MCF 10A (cell line): ENCODE results near the gene PPP1R14D. TPM values are rescaled to one million over a fixed set of nuclear protein-coding genes. Genes with fewer than 3 reads are reported as not detected.
A peak's percentile ranks its signal among the peaks of the same experiment; 100 is the strongest.

ENCODE experiments used
- BruUV-seq: library from RNA; stranded (reverse); fragments of 400-500 nt; replicated peaks from 2 replicates; lab custom pipeline; 2021; lab: Mats Ljungman, UMichigan
- CTCF ChIA-PET: fragments of 300-600 bp; sonication (Branson Sonifier 250); formaldehyde crosslinking; extraction: SDS; loops from one replicate; lab custom pipeline; 2021; ENCODE audit warnings: antibody characterized with exemption, inconsistent platforms; lab: Yijun Ruan, JAX
- POLR2A ChIA-PET: fragments of 300-600, 350-650 bp; sonication (Branson Sonifier 250); formaldehyde crosslinking; extraction: SDS; loops from one replicate; lab custom pipeline; 2020; ENCODE audit warnings: antibody characterized with exemption, inconsistent platforms; lab: Yijun Ruan, JAX
- DNase-seq: peaks from one replicate; pipeline ENCODE4 v3.0.0-alpha.2; 2018; ENCODE audit not compliant: unreplicated experiment
- H3K27ac Mint-ChIP-seq: one replicate; pipeline ENCODE4 v1.8.0; 2022; ENCODE audit warnings: mild to moderate bottlenecking, low read depth, mixed read lengths; ENCODE audit not compliant: unreplicated experiment
- H3K27me3 Mint-ChIP-seq: one replicate; pipeline ENCODE4 v1.8.0; 2022; ENCODE audit warnings: mixed read lengths; ENCODE audit not compliant: insufficient read depth, unreplicated experiment
- H3K36me3 Mint-ChIP-seq: one replicate; pipeline ENCODE4 v1.8.0; 2022; ENCODE audit warnings: mild to moderate bottlenecking, moderate library complexity, mixed read lengths; ENCODE audit not compliant: insufficient read depth, unreplicated experiment
- H3K4me1 Mint-ChIP-seq: one replicate; pipeline ENCODE4 v1.8.0; 2022; ENCODE audit warnings: mixed read lengths; ENCODE audit not compliant: insufficient read depth, unreplicated experiment
- H3K4me3 Mint-ChIP-seq: one replicate; pipeline ENCODE4 v1.8.0; 2022; ENCODE audit warnings: mild to moderate bottlenecking, moderate library complexity, mixed read lengths; ENCODE audit not compliant: unreplicated experiment
- H3K9me3 Mint-ChIP-seq: one replicate; pipeline ENCODE4 v1.8.0; 2022; ENCODE audit warnings: mixed read lengths; ENCODE audit not compliant: unreplicated experiment
- CTCF ChIP-seq: fragments of 200-600 bp; IDR thresholded peaks from one replicate; pipeline ENCODE4 v1.8.0; 2022; ENCODE audit warnings: antibody characterized with exemption, mild to moderate bottlenecking; ENCODE audit not compliant: unreplicated experiment
- intact Hi-C: fragments of 100-400 bp; cut with micrococcal nuclease; formaldehyde crosslinking; loops from 2 replicates; pipeline ENCODE4 v1.14.1; 2022
- total RNA-seq: library from RNA; stranded (reverse); gene quantifications from 2 replicates; pipeline ENCODE4 v1.2.3, GENCODE V29; 2022

Gene PPP1R14D
- total RNA-seq, 1 experiment from 2014 or later = not detected

DNA sequence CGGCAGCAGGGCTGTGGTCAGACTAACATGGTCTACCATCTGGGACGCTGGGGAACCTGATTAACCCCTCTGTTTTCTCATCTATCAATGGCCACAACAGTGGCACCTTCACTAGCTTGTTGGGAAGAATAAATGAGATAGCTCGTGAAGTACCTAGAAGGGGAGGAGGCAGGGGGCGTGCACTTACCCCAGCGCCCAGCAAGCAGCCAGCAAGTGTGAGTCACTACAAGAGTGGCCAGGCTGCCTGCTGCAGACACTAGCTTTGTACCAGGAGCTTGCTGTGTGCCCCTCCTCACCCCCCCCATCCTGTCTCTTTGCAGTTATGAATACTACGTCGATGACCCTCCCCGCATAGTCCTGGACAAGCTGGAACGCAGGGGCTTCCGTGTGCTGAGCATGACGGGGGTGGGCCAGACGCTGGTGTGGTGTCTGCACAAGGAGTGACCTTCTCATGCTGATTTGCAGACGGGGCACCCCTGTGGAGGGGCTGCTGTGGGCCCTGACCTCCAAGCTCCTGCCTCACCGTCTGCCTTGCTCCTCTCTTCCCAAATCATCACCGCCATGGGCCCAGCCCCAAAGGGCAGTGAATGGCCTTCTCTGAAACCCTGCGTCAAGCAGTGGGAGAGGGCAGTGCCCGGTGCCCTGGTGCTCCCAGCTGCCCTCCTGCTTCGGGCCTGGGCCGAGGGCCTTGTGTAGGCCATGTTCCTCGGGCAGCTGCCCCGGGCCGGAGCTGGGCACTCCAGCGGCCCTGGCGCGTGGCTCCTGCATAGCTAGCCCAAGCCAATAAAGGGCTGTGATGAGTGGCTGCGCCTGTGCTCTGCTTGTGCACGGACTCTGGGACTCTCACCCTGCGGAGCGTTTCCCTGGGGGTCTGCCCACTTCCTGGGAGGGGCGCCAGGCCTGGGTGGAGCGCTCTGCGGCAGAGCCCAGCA is 61.3 kb downstream of the PPP1R14D start:
- BruUV-seq = no TSS peak
- TF ChIP-seq CTCF = no peak
- H3K27me3 Mint-ChIP-seq = no peaks in the 10 kb centered on the region
- POLR2A ChIA-PET = interaction anchor here (0.6 to 4.2 kb wide), 11 partner anchors 10 to 127 kb away, joined by 3 to 28 read pairs (median 5); partner anchors contain the start of genes RMDN3, SPINT1 and VPS18
- H3K4me1 Mint-ChIP-seq = peaks cover 48% of the 10 kb centered on the region
- no peak overlapping the region for H3K4me3 Mint-ChIP-seq
- intact Hi-C loops = loop anchor here (10.0 kb wide), 1 partner anchor 172 kb away; the partner anchor contains the start of gene KNL1
- H3K36me3 Mint-ChIP-seq = peaks cover 52% of the 10 kb centered on the region
- CTCF ChIA-PET = interaction anchor here (0.5 to 3.0 kb wide), 14 partner anchors 15 to 341 kb away, joined by 3 to 22 read pairs (median 3); partner anchors contain the start of genes SPINT1 and VPS18
- no peaks in the 10 kb centered on the region for H3K9me3 Mint-ChIP-seq
- H3K27ac Mint-ChIP-seq = no peak overlapping the region
- peak; percentile 83 for DNase-seq

DNA sequence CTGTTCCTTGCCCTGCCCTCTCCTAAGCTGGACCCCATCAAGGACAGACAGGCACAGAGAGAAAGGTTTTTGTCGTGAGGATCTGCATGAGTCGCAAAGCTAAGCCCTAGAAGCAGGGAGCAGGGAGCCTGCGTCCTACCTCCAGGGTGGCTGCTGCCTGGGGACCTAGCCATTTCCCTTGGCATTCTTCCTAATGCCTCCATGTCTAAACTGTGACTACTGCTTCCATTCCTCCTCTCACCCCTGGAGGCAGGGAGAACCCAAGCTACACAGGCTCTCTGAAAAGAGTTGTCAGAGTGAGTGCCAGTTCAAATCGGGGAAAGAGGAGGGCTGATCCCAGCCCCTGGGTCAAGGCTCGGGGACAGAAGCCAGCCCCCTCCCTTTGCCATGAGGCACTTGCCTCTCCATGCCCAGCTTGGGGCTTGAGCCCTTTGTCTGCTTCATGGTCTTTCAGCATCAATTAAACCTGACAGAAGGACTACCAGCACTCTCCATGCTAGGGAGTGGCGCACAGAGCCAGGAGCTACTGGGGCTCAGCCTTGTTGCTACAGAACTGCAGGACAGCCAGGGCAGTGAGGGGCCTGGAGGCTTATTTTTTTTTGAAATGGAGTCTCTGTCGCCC is 62.2 kb downstream of the PPP1R14D start:
- no peaks in the 10 kb centered on the region for H3K27me3 Mint-ChIP-seq
- POLR2A ChIA-PET = interaction anchor here (0.6 to 4.2 kb wide), 12 partner anchors 10 to 128 kb away, joined by 3 to 28 read pairs (median 5); partner anchors contain the start of genes RMDN3, SPINT1 and VPS18
- peak; percentile 49 for DNase-seq
- H3K4me1 Mint-ChIP-seq = peaks cover 43% of the 10 kb centered on the region
- H3K9me3 Mint-ChIP-seq = no peaks in the 10 kb centered on the region
- intact Hi-C loops = loop anchor here (10.0 kb wide), 1 partner anchor 172 kb away; the partner anchor contains the start of gene KNL1
- peak overlapping the region; percentile 7 for H3K4me3 Mint-ChIP-seq
- no peak for TF ChIP-seq CTCF
- no TSS peak for BruUV-seq
- CTCF ChIA-PET = interaction anchor here (0.6 to 3.0 kb wide), 13 partner anchors 14 to 340 kb away, joined by 3 to 22 read pairs (median 3); partner anchors contain the start of genes SPINT1 and VPS18
- H3K36me3 Mint-ChIP-seq = peaks cover 46% of the 10 kb centered on the region
- no peak overlapping the region for H3K27ac Mint-ChIP-seq

Other genes starting within 250 kb of the PPP1R14D start
- gene KNL1, start 234.5 kb downstream of the PPP1R14D start, total RNA-seq = 7.9 and 11.4 TPM in 2 replicates
- 6.1 and 7.1 TPM in 2 replicates for gene RAD51, start 133.5 kb downstream of the PPP1R14D start, total RNA-seq
- 31.8 and 36.1 TPM in 2 replicates for gene RMDN3, start 73.5 kb downstream of the PPP1R14D start, total RNA-seq
- 7.2 and 8.2 TPM in 2 replicates for gene GCHFR, start 64.6 kb downstream of the PPP1R14D start, total RNA-seq
- 0.26 and 0.52 TPM in 2 replicates for gene C15orf62, start 58.7 kb downstream of the PPP1R14D start, total RNA-seq
- gene ZFYVE19, start 21.6 kb downstream of the PPP1R14D start, total RNA-seq = 19.2 and 19.9 TPM in 2 replicates
- gene DNAJC17, start 21.2 kb downstream of the PPP1R14D start, total RNA-seq = 55.1 and 58.1 TPM in 2 replicates
- gene SPINT1, start 15.3 kb upstream of the PPP1R14D start, total RNA-seq = 57.9 and 68.6 TPM in 2 replicates
- 1.2 and 1.7 TPM in 2 replicates for gene RHOV, start 45.5 kb upstream of the PPP1R14D start, total RNA-seq
- 13.2 and 18.5 TPM in 2 replicates for gene VPS18, start 65.7 kb upstream of the PPP1R14D start, total RNA-seq
- gene DLL4, start 100.6 kb upstream of the PPP1R14D start, total RNA-seq = 0.10 TPM in 1 of 2 replicates, not detected in the other
- gene CHAC1, start 124.8 kb upstream of the PPP1R14D start, total RNA-seq = 35.5 and 49.4 TPM in 2 replicates